ENCODE measurements around the gene TMIGD2. TPM values are rescaled to one million over a fixed set of nuclear protein-coding genes. Genes with fewer than 3 reads are reported as not detected.

The TMIGD2 gene
- total RNA-seq, 4 donors from 2014 or later: 0.22 to 0.76 (median 0.38) TPM; not detected in 1

- DNase-seq: no peak
- H3K27ac ChIP-seq: no peak overlapping the region
- H3K4me1 ChIP-seq: peaks cover 0 to 7% (median 0%) of the 10 kb centered on the region in 3 donors
- H3K9me3 ChIP-seq: no peaks in the 10 kb centered on the region
- H3K4me3 ChIP-seq: no peak overlapping the region
- no peaks in the 10 kb centered on the region for H3K36me3 ChIP-seq
- no peak for TF ChIP-seq CTCF (IDR thresholded peaks at IDR 0.05)
- TF ChIP-seq POLR2A (IDR thresholded peaks at IDR 0.05): no peak
- intact Hi-C loops (cut with DNase I): no loop called here
- WGBS, 2 donors: 84 to 88% methylated on average over 6 to 14 of the region's 22 CpGs
- H3K27me3 ChIP-seq: peaks cover 0 to 17% (median 0%) of the 10 kb centered on the region in 4 donors
These were observed 8.3 kb upstream of the TMIGD2 start for GRCh38 chr19:4310247-4311121.

DNA sequence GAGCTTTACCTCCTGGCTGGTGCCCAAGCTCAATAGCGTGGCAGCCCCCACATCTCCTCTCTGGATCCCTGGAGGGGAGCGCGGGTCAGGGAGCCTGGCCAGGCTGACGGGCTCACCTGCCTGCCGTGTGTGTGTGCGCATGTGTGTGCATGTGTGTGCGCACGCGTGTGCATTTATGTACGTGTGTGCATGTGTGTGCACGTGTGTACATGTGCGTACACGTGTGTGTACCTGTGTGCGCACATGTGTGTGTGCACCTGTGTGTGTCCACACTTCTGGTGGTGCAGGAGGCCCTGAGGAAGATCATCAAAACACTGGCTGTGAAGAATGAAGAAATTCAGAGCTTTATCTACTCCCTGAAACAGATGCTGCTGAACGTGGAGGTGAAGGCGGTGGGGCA is 3.5 kb upstream of the TMIGD2 start:
- H3K4me3 ChIP-seq: no peak overlapping the region
- H3K27ac ChIP-seq: no peak overlapping the region
- no peaks in the 10 kb centered on the region for H3K36me3 ChIP-seq
- peaks cover 0 to 39% (median 0%) of the 10 kb centered on the region in 4 donors for H3K27me3 ChIP-seq
- no peak for DNase-seq
- intact Hi-C loops (cut with DNase I): no loop called here
- 74 to 76% methylated on average over 8 to 9 of the region's 16 CpGs for WGBS, 2 donors
- TF ChIP-seq POLR2A (IDR thresholded peaks at IDR 0.05) (no peak), CTCF (IDR thresholded peaks at IDR 0.05) (no peak)
- peaks cover 0 to 7% (median 6%) of the 10 kb centered on the region in 3 donors for H3K4me1 ChIP-seq
- no peaks in the 10 kb centered on the region for H3K9me3 ChIP-seq

DNA sequence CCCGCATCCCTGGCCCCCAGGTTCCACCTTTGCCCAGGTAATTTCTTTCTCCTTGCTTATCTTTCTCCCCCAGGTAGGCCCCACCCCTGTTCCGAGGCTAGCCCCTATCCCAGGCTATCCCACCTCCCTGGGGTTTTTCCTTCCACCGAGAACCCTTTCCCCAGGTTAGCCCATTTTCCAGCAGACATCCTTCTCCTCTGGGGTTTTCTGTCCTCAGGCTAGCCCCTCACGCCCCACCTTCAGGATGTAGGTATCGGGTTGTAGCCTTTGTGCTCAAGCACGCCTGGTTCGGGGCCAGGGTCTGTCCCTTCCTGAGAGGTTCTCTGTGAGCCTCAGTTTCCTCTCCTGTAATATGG is 3.0 kb upstream of the TMIGD2 start:
- intact Hi-C loops (cut with DNase I): no loop called here
- TF ChIP-seq CTCF (IDR thresholded peaks at IDR 0.05): no peak
- TF ChIP-seq POLR2A (IDR thresholded peaks at IDR 0.05): no peak
- Histone ChIP-seq H3K4me1 (peaks cover 0 to 7% (median 6%) of the 10 kb centered on the region in 3 donors), H3K27me3 (peaks cover 0 to 39% (median 0%) of the 10 kb centered on the region in 4 donors), H3K4me3 (no peak overlapping the region), H3K9me3 (no peaks in the 10 kb centered on the region), H3K36me3 (no peaks in the 10 kb centered on the region), H3K27ac (no peak overlapping the region)
- DNase-seq: no peak
- 60 to 64% methylated on average over 5 to 6 of the region's 7 CpGs for WGBS, 2 donors

DNA sequence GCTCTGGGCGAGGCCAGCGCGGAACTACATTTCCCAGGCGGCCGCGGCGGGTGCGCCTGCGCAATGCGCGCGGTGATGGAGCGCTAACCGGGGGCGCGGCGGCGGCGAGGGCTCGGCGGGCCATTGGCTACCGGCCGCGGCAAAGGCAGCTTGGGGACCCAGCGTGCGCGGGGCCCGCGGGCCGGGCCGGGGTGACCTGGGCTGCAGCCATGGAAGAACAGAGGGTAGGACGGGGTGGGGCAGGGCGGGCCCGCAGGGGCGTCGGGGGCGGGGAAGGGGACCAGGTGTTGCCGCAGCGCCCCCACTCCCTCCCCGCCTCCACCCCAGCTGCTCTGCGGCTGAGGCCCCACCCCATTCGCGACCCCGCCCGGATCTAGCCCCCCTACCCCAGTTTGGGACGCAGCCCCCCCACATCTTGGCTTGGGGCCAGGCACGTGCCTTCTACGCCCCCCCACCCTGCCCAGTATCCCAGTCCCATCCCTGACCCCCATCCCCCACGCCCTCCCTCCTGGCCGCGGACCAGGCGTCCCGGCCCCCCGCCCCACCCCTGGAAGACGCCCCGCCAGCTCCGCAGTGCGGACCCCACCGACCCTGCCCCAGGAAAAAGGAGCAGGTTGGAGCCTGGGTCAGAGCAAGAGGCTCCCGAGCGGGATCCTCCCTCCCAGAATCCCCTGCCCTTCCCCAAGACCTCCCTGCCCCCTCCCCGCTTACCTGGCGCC is 2.5 kb upstream of the TMIGD2 start, which contains the start of gene FSD1:
Gene FSD1, plus strand, starts transcription at position 61 of the 719 bp plus-strand sequence. Its CDS starts 149 bp downstream, at position 210.
- Histone ChIP-seq H3K27me3 (peaks cover 0 to 39% (median 0%) of the 10 kb centered on the region in 4 donors), H3K4me1 (peaks cover 0 to 7% (median 6%) of the 10 kb centered on the region in 3 donors), H3K27ac (no peak within 1 kb of the TSS), H3K9me3 (no peaks in the 10 kb centered on the region), H3K36me3 (no peaks in the 10 kb centered on the region), H3K4me3 (peak within 1 kb of the TSS in 3 of 4 donors; percentile 10 to 58 (median 41))
- WGBS, 2 donors: 0 to 11% methylated on average over 3 to 10 of the region's 63 CpGs
- intact Hi-C loops (cut with DNase I): no loop called here
- TF ChIP-seq POLR2A (IDR thresholded peaks at IDR 0.05) (no peak), CTCF (IDR thresholded peaks at IDR 0.05) (no peak)
- DNase-seq: no peak
